Hepatocyte (in vitro differentiated cells): ENCODE data around the gene MDC1. TPM values are rescaled to one million over a fixed set of nuclear protein-coding genes. Genes with fewer than 3 reads are reported as not detected.

Experiments used
- DNase-seq: peaks from one replicate; pipeline ENCODE4 v3.0.0-alpha.2; 2016; ENCODE audit warnings: low spot score
- H2AFZ ChIP-seq: fragments of 200-600 bp; sonication (generic); 2 replicates; pipeline ENCODE4 v1.6.0; 2016; ENCODE audit warnings: antibody characterized with exemption, mild to moderate bottlenecking
- H3K27ac ChIP-seq: fragments of 200-600 bp; sonication (generic); 2 replicates; pipeline ENCODE4 v1.5.1; 2016; ENCODE audit warnings: mild to moderate bottlenecking
- H3K27me3 ChIP-seq: fragments of 200-600 bp; sonication (generic); 2 replicates; pipeline ENCODE4 v1.6.1; 2016
- H3K36me3 ChIP-seq: fragments of 200-600 bp; sonication (generic); replicated peaks from 2 replicates; pipeline ENCODE4 v1.5.1; 2016; ENCODE audit warnings: low read depth; ENCODE audit not compliant: insufficient read depth
- H3K4me1 ChIP-seq: fragments of 200-600 bp; sonication (generic); 2 replicates; pipeline ENCODE4 v1.5.1; 2016; ENCODE audit warnings: mild to moderate bottlenecking, moderate library complexity; ENCODE audit not compliant: insufficient read depth
- H3K4me2 ChIP-seq: fragments of 200-600 bp; sonication (generic); 2 replicates; pipeline ENCODE4 v1.6.0; 2016
- H3K4me3 ChIP-seq: fragments of 200-600 bp; sonication (generic); 2 replicates; pipeline ENCODE4 v1.5.1; 2016; ENCODE audit warnings: mild to moderate bottlenecking
- H3K79me2 ChIP-seq: fragments of 200-600 bp; sonication (generic); 2 replicates; pipeline ENCODE4 v1.6.0; 2017; ENCODE audit warnings: mild to moderate bottlenecking
- H3K9me2 ChIP-seq: fragments of 200-600 bp; sonication (generic); replicated peaks from 2 replicates; pipeline ENCODE4 v1.6.0; 2017; ENCODE audit warnings: mild to moderate bottlenecking; ENCODE audit not compliant: insufficient read depth
- H3K9me3 ChIP-seq: fragments of 200-600 bp; sonication (generic); 2 replicates; pipeline ENCODE4 v1.5.1; 2016; ENCODE audit warnings: low read depth, mild to moderate bottlenecking
- H4K20me1 ChIP-seq: fragments of 200-600 bp; sonication (generic); 2 replicates; pipeline ENCODE4 v1.6.0; 2016; ENCODE audit warnings: mild to moderate bottlenecking; ENCODE audit not compliant: insufficient read depth, poor library complexity, severe bottlenecking
- EZH2 ChIP-seq: fragments of 200-600 bp; sonication (generic); IDR thresholded peaks from 2 replicates; pipeline ENCODE4 v1.6.1; 2016; ENCODE audit warnings: antibody characterized with exemption, mild to moderate bottlenecking, borderline replicate concordance
- EZH2phosphoT487 ChIP-seq: fragments of 200-600 bp; sonication (generic); IDR thresholded peaks from one replicate; pipeline ENCODE4 v1.6.1; 2018; ENCODE audit warnings: antibody characterized with exemption, mild to moderate bottlenecking, low read depth, moderate library complexity; ENCODE audit not compliant: unreplicated experiment, severe bottlenecking
- WGBS: methylation state at CpG from one replicate; pipeline ENCODE4 v1.1.6; 2016; ENCODE audit warnings: low lambda C conversion rate; ENCODE audit errors: missing lambda C conversion rate; 5-methylcytosine and 5-hydroxymethylcytosine counted together
- polyA plus RNA-seq: library from polyadenylated mRNA; unstranded; fragments of >200 nt; fragmentation: Nextera tagmentation; extraction: Ambion mirVana; gene quantifications from 2 replicates; pipeline ENCODE4 v1.2.1, GENCODE V29; 2016
- total RNA-seq: library from RNA; depleted of rRNA; stranded (reverse); fragments of >200 nt; gene quantifications from 2 replicates; pipeline ENCODE4 v1.2.3, GENCODE V29; 2014
- TF ChIP-seq, protein P1 (sequence below): fragments of 200-600 bp; sonication (generic); IDR thresholded peaks from 2 replicates; pipeline ENCODE4 v1.5.1; 2016; ENCODE audit warnings: antibody characterized with exemption, mild to moderate bottlenecking; ENCODE audit not compliant: poor library complexity

MDC1 gene
- total and polyA plus RNA-seq, 2 experiments from 2014 or later: 8.7 to 9.9 TPM

DNA sequence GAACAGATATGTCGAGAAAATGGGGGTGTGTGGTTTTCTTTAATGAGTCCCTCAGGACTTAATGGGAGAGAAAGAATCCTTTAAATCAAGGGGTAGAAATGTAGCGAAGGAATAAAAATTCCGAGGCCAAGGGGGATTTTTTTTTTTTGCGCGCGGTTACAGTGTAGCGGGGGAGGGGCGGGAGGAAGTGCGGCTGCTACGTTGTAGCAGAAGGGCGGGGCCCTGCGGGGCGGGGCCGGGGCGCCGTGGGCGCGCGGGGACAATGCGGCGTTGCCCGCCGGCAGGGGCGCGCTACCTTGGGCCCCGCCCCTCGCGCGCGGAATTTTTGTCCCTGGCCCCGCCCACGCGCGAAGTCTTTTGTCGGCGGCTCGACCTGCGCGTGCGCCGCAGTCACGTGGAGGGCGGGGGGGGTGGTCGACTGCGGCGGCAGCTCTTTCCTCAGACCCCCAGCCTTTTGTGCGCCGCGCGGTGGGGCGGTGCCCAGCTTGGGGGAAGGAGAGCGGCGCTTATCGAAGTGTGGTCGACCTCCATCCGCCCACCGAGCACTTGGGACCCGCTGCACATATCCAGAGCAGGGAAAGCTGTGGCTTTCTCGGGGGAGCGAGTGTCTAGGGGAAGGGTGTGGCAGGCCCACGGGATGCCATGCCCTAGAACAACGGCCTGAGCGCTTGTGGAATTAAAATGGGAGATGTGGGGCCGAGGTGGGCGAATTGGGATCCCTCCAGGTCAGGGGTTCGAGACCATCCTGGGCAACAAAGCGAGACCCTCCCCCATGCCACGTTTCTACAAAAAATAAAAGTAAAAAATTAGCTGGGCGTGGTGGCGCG, 4.3 kb upstream of the MDC1 start:
- peaks cover 67% of the 10 kb centered on the region for H3K79me2 ChIP-seq
- WGBS: 2% methylated on average over 27 of the region's 71 CpGs
- peak overlapping the region; percentile 36 for H2AFZ ChIP-seq
- no peaks in the 10 kb centered on the region for H3K9me3 ChIP-seq
- peak overlapping the region; percentile 81 for H3K4me3 ChIP-seq
- no peaks in the 10 kb centered on the region for H3K9me2 ChIP-seq
- peak overlapping the region; percentile 99 for H3K27ac ChIP-seq
- TF ChIP-seq EZH2: no peak
- TF ChIP-seq EZH2phosphoT487: no peak
- TF ChIP-seq, protein P1, sequence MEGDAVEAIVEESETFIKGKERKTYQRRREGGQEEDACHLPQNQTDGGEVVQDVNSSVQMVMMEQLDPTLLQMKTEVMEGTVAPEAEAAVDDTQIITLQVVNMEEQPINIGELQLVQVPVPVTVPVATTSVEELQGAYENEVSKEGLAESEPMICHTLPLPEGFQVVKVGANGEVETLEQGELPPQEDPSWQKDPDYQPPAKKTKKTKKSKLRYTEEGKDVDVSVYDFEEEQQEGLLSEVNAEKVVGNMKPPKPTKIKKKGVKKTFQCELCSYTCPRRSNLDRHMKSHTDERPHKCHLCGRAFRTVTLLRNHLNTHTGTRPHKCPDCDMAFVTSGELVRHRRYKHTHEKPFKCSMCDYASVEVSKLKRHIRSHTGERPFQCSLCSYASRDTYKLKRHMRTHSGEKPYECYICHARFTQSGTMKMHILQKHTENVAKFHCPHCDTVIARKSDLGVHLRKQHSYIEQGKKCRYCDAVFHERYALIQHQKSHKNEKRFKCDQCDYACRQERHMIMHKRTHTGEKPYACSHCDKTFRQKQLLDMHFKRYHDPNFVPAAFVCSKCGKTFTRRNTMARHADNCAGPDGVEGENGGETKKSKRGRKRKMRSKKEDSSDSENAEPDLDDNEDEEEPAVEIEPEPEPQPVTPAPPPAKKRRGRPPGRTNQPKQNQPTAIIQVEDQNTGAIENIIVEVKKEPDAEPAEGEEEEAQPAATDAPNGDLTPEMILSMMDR: peak; percentile 39
- peaks cover 13% of the 10 kb centered on the region for H3K4me1 ChIP-seq
- H3K4me2 ChIP-seq: peak overlapping the region; percentile 90
- no peaks in the 10 kb centered on the region for H3K27me3 ChIP-seq
- DNase-seq: peak; percentile 98
- H3K36me3 ChIP-seq: no peaks in the 10 kb centered on the region
- H4K20me1 ChIP-seq: peaks cover 46% of the 10 kb centered on the region

DNA sequence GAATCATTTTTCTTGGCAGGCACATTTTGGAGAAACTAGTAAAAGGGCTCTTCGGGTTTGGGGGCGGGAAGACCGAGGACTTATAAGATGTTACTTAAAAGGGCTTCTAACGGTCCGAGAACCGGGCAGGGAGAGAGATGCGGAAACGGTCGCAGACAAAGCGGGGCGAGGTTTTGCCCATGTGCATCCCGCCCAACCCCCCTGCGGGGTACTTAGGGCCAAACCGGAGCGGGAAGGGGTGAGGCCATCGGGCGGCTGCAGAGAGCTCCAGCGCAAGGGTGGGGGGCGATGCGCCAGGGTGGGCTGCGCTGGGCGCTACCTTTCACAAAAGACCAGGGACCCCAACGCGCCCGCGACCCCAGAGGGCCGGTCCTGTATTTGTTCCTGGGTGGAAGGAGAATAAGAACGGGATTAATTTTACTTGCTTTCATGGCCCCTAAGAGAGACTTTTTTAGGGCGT, 3.7 kb upstream of the MDC1 start:
- no peaks in the 10 kb centered on the region for H3K36me3 ChIP-seq
- H3K27ac ChIP-seq: peak overlapping the region; percentile 99
- TF ChIP-seq EZH2phosphoT487 (no peak), EZH2 (no peak)
- TF ChIP-seq, protein P1: no peak
- H3K79me2 ChIP-seq: peaks cover 65% of the 10 kb centered on the region
- peaks cover 13% of the 10 kb centered on the region for H3K4me1 ChIP-seq
- peaks cover 42% of the 10 kb centered on the region for H4K20me1 ChIP-seq
- peak overlapping the region; percentile 36 for H2AFZ ChIP-seq
- WGBS: under 1% methylated on average over 19 of the region's 29 CpGs
- H3K27me3 ChIP-seq: no peaks in the 10 kb centered on the region
- peak; percentile 77 for DNase-seq
- H3K9me2 ChIP-seq: no peaks in the 10 kb centered on the region
- H3K9me3 ChIP-seq: no peaks in the 10 kb centered on the region
- peak overlapping the region; percentile 81 for H3K4me3 ChIP-seq
- H3K4me2 ChIP-seq: peak overlapping the region; percentile 64

DNA sequence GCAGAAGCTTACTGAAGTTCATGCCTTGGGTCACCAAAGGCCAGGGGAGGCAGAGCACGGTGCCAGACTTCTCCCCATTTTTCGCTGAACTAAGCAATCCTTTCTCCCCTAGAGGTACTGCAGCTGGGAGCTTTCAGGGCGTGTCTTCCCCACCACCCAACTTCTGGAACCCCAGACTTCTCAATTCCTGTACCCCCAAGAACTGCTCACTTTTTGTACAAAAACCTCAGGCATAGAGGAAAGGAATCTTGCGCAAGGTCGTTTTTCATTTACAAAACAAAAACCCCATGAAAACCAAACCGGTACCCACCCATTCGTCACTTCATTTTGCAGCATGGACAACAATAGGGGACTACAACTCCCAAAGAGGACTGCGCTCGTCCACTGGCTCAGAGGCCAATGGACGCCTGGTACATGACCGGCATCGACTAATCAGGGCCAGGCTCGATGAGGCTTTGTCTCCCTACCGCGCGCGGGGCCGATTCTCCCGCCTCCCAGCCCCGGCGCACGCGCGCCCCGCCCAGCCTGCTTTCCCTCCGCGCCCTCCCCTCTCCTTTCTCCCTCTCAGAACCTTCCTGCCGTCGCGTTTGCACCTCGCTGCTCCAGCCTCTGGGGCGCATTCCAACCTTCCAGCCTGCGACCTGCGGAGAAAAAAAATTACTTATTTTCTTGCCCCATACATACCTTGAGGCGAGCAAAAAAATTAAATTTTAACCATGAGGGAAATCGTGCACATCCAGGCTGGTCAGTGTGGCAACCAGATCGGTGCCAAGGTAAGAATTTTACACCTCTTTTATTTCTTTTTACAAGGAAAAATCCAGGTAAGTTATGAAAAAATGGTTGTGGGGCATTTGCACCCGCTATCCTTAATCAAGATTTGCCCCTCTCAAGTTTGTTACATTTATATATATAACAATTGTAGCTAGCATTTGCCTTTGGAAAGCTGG, 3.0 kb upstream of the MDC1 start, which contains the start of gene TUBB:
TUBB (plus strand) TSS at position 562 of the 947 bp plus-strand sequence; CDS start at position 717, 155 bp downstream.
- H3K27me3 ChIP-seq: no peaks in the 10 kb centered on the region
- peak; percentile 99 for DNase-seq
- peak within 1 kb of the TSS; percentile 81 for H3K4me3 ChIP-seq
- H3K27ac ChIP-seq: peak within 1 kb of the TSS; percentile 99
- H3K9me2 ChIP-seq: no peaks in the 10 kb centered on the region
- peaks cover 13% of the 10 kb centered on the region for H3K4me1 ChIP-seq
- TF ChIP-seq EZH2: no peak
- TF ChIP-seq EZH2phosphoT487: no peak
- TF ChIP-seq, protein P1: peak; percentile 7
- H4K20me1 ChIP-seq: peaks cover 35% of the 10 kb centered on the region
- H3K79me2 ChIP-seq: peaks cover 60% of the 10 kb centered on the region
- 2% methylated on average over 33 of the region's 38 CpGs for WGBS
- H3K36me3 ChIP-seq: no peaks in the 10 kb centered on the region
- no peaks in the 10 kb centered on the region for H3K9me3 ChIP-seq
- H3K4me2 ChIP-seq: peak within 1 kb of the TSS; percentile 75
- peak within 1 kb of the TSS; percentile 43 for H2AFZ ChIP-seq
